Measurements from ENCODE around the gene TMPRSS4. TPM values are rescaled to one million over a fixed set of nuclear protein-coding genes. Genes with fewer than 3 reads are reported as not detected.

TMPRSS4 gene
- total and polyA plus RNA-seq, 2 of the 4 experiments (the other 2 are of a cell fraction), result not detected

DNA sequence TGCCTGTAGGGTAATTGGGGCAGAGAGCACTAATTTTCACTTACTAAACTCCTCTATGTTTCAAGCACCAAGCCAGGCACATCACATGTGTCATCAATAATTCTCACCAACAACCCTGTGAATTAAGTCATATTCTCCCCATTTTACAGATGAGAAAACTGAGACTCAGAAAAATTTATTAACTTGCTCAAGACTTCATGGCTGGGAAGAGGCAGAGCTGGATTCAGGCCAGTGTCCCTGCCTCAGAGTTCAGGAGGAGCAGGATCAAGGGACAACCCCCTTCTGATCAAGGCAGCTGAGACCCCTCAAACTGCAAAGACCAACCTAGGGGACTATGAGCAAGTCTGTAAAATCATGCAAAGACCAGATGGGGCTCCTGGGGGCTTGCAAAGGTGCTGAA, 7.8 kb downstream of the TMPRSS4 start:
- H3K27me3 ChIP-seq (ENCODE audit: control insufficient read depth, insufficient read depth, low read length), result peaks cover 6% of the 10 kb centered on the region; the same call in 1 of the 2 replicates
- no peaks in the 10 kb centered on the region for H4K20me1 ChIP-seq (ENCODE audit: insufficient read depth, low read length)
- no peak overlapping the region for H2BK5ac ChIP-seq (ENCODE audit: low read depth, low read length, poor library complexity, severe bottlenecking)
- H3K9me1 ChIP-seq (ENCODE audit: insufficient read depth, low read length), result no peaks in the 10 kb centered on the region
- H3K27ac ChIP-seq (ENCODE audit: insufficient read depth, low read length), result no peak overlapping the region
- no peak overlapping the region for H4K91ac ChIP-seq (ENCODE audit: insufficient read depth, low read depth, low read length)
- H3K36me3 ChIP-seq (ENCODE audit: control insufficient read depth, insufficient read depth, low read length), result no peaks in the 10 kb centered on the region
- H3K79me1 ChIP-seq (ENCODE audit: low read depth in 1 of 2, low read length in 2 of 2), result no peaks in the 10 kb centered on the region
- no peak overlapping the region for H4K5ac ChIP-seq (ENCODE audit: low read depth, low read length)
- no TSS peak for BruUV-seq (replicated peaks)
- intact Hi-C loops (cut with micrococcal nuclease), result no loop called here
- ChIA-PET CTCF (no interaction called here), POLR2A (ENCODE audit: unreplicated experiment) (no interaction called here)
- no peak overlapping the region for H3K4me2 ChIP-seq (ENCODE audit: low read depth, low read length)
- no peak overlapping the region for H2BK120ac ChIP-seq (ENCODE audit: low read depth, low read length)
- no peaks in the 10 kb centered on the region for H3K9me3 ChIP-seq (ENCODE audit: control insufficient read depth, insufficient read depth, low read length)
- H3K23ac ChIP-seq (ENCODE audit: low read depth, low read length), result no peak overlapping the region
- no peak overlapping the region for H4K8ac ChIP-seq (ENCODE audit: low read depth in 2 of 2, low read length in 2 of 2)
- H3K56ac ChIP-seq (ENCODE audit: extremely low read depth, insufficient read depth, low read length), result no peak overlapping the region
- no peak overlapping the region for H2BK20ac ChIP-seq (ENCODE audit: low read depth, low read length)
- no peak overlapping the region for H3K18ac ChIP-seq (ENCODE audit: low read depth, low read length)
- DNase-seq (no peak), ATAC-seq (ENCODE audit: low read depth) (no peak)
- TF ChIP-seq FOS (IDR thresholded peaks at IDR 0.05; ENCODE audit: low read depth, low read length) (no peak), MXI1 (IDR thresholded peaks at IDR 0.05; ENCODE audit: borderline replicate concordance, low read depth, low read length) (no peak), RAD21 (IDR thresholded peaks at IDR 0.05; ENCODE audit: low read length) (no peak), BHLHE40 (IDR thresholded peaks at IDR 0.05; ENCODE audit: low read depth, low read length) (no peak), ELK1 (IDR thresholded peaks at IDR 0.05; ENCODE audit: borderline replicate concordance, low read depth, low read length) (no peak), POLR2A (IDR thresholded peaks at IDR 0.05; ENCODE audit: low read depth, low read length) (no peak)
- H3K4me1 ChIP-seq (ENCODE audit: control insufficient read depth, insufficient read depth, low read length), result no peaks in the 10 kb centered on the region
- dilution Hi-C loops (cut with HindIII; ENCODE audit: low sequenced_read_pairs, unreplicated experiment), result no loop called here
- in situ Hi-C loops (cut with MboI; ENCODE audit: low sequenced_read_pairs), result no loop called here
- no peak overlapping the region for H2AFZ ChIP-seq (replicated peaks; ENCODE audit: low read length, poor library complexity)
- H3K14ac ChIP-seq (replicated peaks; ENCODE audit: low read depth, low read length), result no peak overlapping the region
- H3K9ac ChIP-seq (ENCODE audit: low read depth, low read length), result no peak overlapping the region
- H3K4me3 ChIP-seq (ENCODE audit: insufficient read depth, low read depth, low read length), result no peak overlapping the region
- no peak overlapping the region for H3K4ac ChIP-seq (ENCODE audit: low read depth, low read length)
- no peak overlapping the region for H2AK9ac ChIP-seq (replicated peaks; ENCODE audit: low read depth, low read length, poor library complexity)
- no peak overlapping the region for H2AK5ac ChIP-seq (ENCODE audit: low read depth, low read length)
- H2BK15ac ChIP-seq (ENCODE audit: low read depth, low read length), result no peak overlapping the region

Measured in IMR-90 (cell line).